COLO668 (cell line): ENCODE measurements around the gene FOSL2.

Experiments used
- DNase-seq: peaks from one replicate; lab custom pipeline; 2025; ENCODE audit not compliant: unreplicated experiment; lab: John Stamatoyannopoulos, UW

The FOSL2 gene

DNA sequence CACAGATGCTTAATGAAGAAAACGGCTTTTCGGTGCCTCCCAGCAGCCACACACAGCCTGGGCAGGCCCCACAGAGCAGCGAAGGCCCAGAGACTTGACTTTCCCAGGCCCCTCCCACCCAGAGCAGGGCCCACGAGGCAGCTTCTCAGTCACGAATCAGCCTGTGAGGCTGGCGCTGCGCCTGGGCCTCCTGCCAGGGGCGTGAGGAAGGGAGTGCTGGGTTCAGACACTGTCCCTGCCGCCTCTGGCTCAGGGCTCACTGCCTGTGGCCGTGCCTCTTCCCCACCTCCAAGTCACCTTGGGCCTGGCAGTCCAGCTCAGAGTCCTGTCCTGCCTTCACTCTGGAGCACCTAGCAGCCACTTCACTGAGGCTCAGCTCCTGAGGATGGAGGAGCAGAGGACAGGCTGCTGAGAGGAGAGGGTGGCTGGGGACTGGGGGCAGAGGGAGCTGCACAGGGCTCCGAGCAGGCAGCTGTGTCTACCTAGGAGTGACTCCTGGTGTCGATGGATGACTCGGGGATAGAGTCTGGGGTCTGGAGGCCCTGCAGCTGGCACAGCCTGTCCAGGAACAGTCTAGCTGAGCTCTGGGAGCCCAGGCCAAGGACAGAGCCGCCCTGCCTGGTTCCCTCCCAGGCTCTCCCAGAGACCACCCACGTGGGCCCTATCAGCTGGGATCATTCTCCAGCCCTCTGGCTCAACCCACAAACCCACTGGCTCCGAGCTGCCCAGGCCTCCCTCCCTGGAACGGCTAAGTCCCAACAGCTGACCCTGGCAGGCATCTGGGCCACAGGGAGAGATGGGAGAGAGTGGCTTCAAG, 36.4 kb upstream of the FOSL2 start:
- peak; percentile 26 for DNase-seq

DNA sequence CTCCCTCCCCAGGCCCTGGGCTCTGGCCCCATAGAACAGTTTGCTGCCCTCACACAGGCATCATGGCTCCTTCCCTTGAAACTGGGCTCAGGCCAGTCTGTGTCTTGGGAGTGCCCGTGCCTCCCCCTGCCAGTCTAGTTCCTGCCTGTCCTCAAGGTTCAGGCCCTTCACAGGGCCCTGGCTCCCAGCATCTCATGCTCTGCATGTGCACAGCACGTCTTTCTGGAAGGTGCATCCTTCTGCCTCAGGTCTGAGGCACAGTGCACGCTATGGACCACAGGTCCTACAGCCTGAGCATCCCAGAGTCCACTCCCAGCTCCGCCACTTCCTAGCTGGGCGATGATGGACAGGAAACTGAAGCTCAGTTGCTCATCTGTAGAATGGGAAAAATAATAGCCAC, 35.6 kb upstream of the FOSL2 start:
- DNase-seq, result no peak

DNA sequence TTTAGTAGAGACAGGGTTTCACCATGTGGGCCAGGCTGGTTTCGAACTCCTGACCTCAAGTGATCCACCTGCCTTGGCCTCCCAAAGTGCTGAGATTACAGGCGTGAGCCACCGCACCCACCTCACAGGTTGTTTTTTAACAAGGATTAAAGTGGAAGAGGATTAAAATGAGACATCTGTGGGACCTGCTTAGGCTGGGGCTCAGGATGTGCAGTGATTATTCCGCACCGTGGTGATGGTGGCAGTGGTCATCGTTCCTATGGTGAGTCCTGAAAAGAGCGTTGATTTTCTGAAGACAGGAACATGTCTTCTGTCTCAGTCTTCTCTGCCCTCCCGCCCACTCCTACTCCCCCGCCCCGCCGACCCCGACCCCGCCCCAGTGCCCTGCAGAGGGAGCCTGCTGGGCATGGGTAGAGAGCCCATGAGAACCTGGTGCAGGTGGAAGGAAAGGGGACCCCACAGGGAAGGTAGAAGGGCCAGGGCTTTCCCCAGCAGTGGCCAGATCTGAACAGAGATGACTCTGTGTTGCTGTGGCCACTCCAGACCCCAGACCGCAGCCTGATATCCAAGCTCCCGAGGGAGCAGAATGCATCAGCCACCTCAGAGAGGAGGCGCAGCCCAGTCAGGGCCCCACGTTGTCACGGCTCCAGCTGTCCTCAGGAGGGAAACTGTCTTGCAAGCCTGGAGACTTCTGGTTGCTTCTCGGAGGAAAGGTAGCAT, 34.5 kb upstream of the FOSL2 start:
- no peak for DNase-seq

DNA sequence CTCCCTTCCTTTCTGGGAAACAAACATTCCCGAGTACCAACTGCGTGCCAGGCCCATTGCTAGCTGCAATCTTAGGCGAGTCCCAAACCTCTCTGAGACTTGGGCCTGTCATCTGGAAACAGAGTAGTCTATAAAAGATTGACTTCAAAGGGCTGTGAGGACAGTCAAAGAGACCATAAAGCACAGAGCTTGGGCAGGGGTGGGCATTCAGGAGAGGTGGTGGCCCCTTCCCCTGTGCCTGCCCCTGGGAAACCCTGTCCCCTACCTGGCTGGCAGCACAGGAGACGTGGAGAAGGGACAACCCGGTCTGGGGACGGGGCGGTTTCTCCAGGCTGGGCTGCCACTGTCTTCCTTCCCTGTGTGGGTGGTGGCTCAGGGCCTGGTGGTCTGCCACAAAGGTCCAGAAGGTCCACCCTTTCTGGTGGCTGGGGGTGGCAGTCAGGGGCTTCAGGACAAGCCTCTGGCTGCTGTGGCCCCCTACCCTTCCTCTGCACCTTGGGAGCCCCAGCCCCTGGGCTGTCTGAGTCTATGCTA, 33.9 kb upstream of the FOSL2 start:
- no peak for DNase-seq

DNA sequence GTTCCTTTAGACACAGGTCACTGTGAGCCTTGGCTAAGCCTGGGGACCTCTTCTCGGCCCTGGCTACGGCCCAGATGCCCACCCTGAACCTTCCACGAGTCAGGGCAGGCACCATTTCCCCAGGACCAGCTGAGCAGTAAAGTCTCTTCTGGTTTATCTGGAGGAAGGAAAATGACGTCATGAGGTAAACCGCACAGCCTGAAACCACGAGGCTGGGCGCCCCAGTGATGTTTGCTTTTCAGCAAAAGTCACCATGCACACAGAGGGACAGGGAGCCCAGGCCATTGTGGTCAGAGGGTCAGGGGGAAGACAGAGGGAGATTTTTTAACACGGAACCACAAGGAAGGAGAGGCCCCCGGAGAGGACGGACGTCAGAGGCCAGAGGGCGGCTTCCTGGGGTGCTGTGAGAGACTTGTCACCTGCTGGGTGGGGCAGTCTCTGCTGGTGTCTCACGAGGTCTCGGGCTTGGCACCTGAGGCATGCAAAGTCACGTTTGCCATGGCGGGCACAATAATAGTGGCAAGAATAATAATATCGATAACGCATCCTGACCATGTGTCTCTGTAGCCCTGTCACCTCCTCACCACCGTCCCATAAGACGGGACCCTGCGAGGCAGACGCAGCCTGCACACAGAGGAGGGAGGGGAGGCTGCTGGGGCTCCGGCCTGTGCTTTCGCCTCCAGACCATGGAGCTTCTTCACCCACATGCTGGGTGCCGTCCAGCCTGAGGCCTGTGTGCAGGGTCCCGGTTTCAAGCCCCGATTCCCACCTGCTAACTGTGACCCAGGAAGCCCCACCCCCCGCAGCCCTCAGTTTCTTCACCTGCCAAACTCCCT, 33.2 kb upstream of the FOSL2 start:
- peak; percentile 47 for DNase-seq

DNA sequence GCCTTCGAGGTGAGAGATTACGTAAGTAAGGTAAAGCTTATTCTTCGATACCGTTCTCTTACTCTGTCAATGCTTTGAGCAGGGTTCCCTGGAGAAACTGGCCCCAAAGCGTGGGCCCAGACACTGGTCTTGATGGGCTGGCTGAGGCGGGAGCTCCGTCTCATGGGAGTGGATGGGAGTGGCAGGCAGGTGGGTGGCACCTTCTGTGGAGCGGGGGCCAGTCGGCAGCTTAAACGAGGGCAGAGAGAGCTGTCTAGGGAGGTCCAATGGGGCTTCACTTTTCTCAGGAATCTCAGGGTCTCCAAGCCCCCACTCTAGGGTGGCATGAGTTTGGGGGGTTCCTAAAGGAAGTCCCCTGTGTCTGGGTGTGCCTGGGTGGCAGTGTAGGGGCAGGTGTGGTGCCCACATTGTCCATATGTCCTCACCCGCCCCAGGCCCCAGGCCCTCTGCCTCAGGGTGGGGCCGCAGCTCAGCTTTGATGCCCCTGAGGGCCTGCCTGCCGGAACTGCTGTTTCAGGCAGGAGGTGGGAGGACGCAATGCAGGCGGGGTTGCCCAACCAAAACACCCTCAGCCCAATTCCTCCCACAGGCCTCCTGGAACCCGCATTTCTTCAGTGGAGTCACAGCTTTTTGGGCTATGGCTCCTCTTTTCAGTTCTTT, 32.5 kb upstream of the FOSL2 start:
- DNase-seq, result no peak

DNA sequence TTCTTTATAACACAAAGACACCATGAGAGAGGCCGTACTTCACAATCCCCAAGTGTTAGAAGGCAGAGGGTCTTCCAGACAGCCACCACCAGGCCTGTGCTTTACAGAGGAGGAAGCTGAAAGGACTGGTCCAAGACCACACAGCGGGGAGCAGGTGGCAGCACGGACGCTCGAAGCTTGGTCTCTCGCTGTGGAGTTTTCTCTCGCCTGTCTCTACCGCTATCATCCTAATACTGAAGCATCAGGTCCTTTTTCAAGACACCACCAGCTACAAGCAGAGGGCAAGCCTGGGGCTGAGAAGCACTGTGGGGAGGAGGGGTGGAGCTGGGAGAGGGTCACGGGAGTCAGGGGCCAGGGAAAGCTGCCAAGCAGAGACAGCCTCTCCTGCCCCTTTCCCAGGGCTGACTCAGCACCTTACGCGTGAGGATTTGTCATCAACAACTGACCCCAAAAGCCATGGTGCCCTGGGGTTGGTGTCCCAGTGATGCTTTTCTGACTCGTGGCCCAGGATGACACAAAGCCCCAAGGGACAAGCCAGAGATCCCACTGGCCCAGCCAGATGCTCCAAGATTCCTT, 31.9 kb upstream of the FOSL2 start:
- DNase-seq, result no peak

DNA sequence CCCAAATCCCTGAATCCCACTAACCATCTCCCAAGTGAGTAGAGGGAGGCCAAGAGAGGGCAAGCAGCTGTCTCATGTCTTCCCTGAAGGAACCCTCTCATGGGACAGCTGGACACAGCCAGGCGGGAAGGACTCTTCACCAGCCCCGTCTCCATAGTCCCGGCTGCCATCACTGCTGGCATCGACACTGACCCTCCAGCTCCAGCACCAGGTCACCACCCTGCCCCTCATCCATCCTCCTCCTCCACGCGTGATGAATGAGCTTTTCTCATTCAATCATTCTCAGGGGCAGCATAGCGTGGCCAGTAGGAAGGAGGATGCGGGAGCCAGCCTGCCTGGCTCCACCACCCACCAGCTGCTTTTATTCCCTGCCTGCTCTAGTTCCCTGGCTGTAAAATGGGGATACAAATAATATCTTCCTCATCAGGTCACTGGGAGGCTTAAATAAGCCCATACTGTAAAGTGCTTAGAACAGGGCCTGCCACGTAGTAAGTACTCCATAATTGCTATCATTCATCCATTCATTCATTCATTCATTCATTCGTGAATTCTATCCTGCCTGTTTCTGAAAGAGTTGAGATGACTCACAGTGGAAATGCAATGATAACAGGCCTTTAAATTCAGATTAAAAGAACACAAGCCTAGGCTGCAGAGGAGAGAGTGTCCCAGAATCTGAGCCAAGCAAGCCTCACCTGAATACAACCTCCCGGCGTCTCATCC, 30.5 kb upstream of the FOSL2 start:
- no peak for DNase-seq

DNA sequence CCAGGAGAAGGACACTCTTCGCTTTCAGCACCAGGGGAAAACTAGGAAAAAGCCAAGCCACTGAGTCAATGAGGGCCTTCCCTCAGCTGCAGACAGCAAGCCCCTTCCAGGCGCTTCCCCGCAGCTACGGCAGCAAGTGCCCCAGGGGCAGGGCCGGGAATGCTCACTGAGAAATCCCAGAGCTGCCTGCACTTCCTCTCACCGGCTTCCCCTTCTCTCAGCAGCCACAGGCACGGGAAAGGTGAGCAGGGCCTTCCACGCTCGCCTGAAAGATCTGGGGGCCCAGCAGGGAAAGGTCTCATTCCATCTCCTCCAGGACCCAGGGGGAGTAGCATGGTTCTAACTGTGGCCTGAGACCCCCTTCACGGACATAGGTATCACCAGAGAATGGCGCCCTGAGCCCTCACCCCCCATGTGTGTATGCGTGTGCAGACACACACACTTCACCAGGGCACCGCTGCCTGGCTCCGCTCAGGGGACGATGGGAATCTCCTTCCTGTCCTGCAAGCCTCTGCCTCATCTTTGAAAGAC, 29.6 kb upstream of the FOSL2 start:
- DNase-seq, result no peak

DNA sequence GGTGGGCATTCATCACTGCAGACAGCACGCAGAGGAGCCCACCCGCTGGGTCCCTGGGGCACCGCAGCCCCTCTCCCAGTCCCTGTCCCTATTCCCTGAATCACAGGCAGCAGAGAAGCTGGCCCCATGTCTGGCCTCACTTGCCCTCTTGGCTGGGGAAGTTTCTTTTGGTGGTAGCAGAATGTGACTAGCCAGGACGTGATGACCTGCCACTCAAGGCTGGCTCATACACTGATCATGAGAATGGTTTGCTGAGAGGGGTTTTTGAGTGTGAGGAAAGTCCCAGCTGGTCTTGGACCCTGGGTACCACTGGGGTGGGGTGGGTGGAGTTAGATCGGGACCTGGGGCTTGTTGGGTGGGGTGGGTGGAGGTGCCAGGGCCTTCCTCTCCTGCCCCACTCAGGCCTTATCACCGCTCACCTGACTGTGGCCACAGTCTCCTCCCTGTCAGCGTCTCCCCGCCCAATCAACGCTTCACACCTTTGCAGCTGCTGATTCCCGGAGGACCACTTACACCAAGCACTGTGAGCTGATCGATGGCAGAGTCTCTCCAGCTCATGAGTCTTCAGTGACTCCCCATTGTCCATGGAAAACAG, 28.9 kb upstream of the FOSL2 start:
- no peak for DNase-seq

DNA sequence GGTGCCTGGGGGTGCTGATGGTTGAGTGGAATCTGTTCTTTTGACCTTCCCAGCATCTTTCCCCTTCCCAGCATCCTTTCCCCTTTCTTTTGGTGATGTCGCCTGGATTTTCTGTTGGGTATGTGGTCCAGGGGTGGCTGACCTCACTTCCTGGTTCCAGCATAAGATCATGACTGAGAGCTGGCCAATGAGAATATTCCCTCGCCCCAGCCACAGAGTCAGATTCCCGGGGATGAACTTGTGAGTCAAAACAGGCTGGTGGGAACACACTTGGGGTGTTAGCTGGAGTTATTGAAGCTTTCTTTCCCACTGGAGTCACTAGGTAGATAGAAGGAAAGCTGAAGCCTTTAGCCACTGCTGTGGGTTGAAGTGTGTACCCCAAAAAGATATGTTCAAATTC, 28.0 kb upstream of the FOSL2 start:
- no peak for DNase-seq

DNA sequence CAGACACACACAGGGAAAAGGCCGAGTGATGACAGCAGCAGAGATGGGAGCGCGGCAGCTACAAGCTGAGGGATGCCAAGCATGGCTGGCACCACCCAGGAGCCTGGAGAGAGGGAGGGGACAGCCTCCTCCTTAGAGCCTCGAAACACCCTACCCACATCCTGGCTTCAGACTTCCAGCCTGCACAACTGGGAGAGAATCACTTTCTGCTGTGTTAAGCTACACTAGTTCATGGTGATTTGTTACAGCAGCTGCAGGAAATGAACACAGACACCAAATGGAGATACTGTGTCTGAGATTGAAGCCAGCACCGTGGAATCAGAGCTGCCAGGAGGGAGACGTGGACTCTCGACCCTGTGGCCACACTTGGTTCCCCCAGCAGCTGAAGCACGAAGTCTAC, 27.5 kb upstream of the FOSL2 start:
- DNase-seq, result no peak

DNA sequence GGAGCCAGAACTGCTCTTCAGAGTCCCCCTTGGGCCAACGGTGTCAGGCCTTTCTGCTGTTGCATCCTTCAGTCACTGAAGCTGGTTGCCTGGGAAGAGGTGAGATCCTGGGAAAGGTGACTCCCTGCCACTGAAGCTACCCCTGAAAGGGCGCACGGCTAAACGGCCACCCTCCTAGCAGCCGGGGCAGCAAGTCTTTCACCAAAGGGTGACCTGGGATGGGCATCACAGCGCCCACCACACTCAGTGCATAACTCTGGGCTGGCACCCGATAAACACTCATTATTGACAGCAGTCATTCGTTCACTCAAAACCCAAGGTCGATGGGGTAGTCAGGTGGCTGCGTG, 26.5 kb upstream of the FOSL2 start:
- no peak for DNase-seq

DNA sequence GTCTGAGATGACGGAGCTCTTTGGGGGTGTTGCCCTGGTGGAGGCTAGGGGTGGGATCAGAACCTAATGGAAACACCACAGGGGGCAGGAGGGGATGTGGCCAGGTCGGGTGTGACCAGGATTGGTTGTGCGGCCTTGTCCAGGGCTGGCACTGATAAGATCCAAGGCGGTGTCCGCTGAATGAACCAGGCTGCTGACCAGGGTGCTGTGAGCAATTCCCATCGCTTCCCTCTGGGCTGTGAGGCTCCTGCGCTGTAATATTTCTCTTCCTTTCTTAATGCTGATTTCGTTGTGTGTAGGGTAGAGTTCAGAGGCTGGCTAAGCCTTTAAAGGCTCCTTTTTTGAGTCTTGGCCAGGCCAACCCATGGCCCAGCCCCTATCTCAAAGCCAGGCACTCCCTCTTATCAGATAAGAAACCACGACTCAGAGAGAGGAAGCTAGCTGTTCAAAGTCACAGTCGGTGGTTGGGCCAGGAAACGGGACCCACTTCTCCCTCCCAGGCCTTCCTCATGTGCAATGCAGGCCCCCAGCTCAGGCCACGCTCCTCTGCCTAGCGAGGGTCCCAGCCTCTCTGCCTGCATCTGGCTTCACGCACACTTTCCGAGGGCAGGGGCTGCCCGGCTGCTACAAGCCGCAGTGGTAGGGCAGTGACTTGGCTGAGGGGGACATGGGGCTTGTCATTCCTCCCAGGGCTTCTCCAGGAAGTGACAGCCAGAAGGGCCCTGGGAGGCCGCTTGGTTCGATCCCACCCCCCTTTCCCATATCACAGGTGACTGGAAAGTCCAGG, 26.0 kb upstream of the FOSL2 start:
- DNase-seq, result no peak

DNA sequence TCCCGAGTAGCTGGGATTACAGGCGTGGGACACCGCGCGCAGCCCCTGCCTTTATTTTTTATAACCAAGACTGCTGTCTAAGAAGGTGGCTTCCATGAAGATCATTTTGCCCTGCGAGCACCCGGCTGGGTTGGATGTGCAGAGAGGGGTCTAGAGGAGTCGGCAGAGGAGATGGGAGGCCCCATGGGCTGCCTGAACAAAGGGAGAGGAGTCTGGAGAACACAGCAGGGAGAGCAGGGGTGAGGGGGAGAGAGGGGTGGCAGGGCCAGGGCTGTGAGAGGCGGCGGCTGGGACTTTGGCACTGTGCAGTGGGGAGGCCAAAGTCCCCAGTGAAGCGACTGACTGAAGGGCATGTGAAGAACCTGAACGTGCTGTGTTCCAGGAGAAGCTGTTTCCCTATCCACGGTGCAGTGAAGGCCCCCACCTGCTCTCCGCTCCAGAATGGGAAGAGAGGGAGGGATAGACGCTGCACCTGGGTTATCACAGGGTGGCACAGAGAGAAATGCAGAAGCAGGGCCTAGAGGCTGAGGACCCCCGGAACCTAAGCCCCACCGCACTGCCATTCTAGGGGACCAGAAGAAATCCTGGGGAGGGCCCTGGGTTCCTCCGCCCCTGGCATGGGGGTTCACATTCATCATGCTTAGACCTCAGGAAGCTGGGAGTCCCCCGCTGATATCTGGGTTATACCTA, 24.8 kb upstream of the FOSL2 start:
- no peak for DNase-seq

DNA sequence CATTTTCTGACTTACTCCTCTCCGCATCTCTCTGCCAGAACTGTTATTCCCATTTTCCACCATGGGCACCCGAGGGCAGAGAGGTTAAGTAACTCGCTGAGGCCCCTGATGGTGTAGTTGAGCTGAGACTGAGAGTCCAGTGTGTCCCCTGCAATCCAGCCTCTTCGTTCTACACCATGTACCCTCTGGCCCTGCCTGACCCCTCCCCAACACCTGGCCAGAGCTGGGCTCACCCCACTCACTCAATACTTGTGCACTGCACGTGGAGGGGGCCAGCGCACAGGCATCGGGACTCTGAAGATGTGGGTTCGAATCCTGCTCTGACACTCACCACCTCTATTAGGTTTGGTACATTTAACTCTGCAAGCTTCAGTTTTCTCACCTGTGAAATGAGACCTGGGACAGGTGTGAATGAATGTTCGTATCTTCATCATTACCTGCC, 24.3 kb upstream of the FOSL2 start:
- no peak for DNase-seq

DNA sequence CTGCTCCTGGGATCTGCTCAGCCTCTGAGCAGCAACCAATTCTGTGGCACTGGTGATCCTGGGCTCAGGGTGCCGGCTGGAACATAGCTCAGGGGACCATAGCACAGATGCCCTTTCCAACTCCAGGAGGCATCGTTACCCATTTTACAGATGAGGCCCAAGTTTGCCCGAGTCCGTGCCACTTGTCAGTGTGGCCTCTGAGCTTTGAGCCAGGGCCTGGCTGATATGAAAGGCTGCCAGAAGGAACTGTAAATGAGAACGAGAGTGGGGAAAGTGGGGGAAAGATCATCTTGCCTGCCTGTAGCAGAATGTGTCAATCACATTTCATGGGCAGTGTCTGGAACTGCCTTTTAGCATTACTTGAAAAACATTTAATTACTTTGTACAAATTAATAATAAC, 23.3 kb upstream of the FOSL2 start:
- no peak for DNase-seq

DNA sequence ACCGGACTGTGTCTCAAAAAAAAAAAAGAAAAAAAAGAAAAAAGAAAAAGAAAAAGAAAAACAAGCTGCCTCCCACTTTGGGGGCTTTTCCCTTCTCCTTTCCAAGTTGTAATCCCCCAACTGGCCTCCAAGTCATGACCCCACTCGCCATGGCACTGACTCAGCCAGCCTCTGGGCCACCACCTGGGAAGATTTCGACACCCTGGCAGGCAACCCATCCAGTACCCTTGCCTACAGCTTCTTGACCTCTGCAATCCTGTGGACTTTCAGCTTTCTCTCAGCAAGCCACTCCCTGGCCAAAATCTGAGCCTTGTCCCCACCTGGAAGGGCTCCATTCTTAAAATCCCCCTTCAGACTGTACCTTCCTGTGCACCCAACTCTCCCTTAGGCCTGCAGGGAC, 22.3 kb upstream of the FOSL2 start:
- DNase-seq, result no peak
